Measurements from ENCODE around the gene PLBD2. TPM values are rescaled to one million over a fixed set of nuclear protein-coding genes. Genes with fewer than 3 reads are reported as not detected.

The PLBD2 gene
- total and polyA plus RNA-seq, 9 of the 15 experiments (the other 6 are each of a cell fraction or from before 2014, with no cell fraction given), result 2.4 to 37.4 (median 6.0) TPM

GRCh38 chr12:113330505-113330904 lies 27.9 kb upstream of the PLBD2 start:
- FAIRE-seq (no peak), ATAC-seq (no peak), DNase-seq (ENCODE audit: extremely low read depth in 1 of 4, low spot score in 3 of 4) (peak in 1 of 4 experiments; percentile 3)
- Histone ChIP-seq H2AFZ (ENCODE audit: low read depth, low read length) (no peak overlapping the region), H3K36me3 (ENCODE audit: control insufficient read depth, insufficient read depth, low read length) (peaks cover 58% of the 10 kb centered on the region; the same call in 2 of the 3 replicates), H3K27me3 (ENCODE audit: control insufficient read depth in 2 of 2, insufficient read depth in 2 of 2, low read length in 2 of 2) (no peaks in the 10 kb centered on the region), H3K27ac (ENCODE audit: extremely low read depth, low read depth, low read length) (no peak overlapping the region), H3K4me3 (no peak overlapping the region), H3K4me1 (replicated peaks in 1 of 2; ENCODE audit: control insufficient read depth in 2 of 2, insufficient read depth in 2 of 2, low read length in 2 of 2) (peaks cover 15 to 18% of the 10 kb centered on the region in 2 experiments), H3K9ac (ENCODE audit: insufficient read depth in 1 of 2, low read depth in 2 of 2, low read length in 2 of 2) (no peak overlapping the region), H4K20me1 (replicated peaks; ENCODE audit: control insufficient read depth, insufficient read depth, low read length) (no peaks in the 10 kb centered on the region), H3K9me3 (replicated peaks; ENCODE audit: control insufficient read depth, insufficient read depth, low read depth, low read length) (no peaks in the 10 kb centered on the region), H3K4me2 (ENCODE audit: insufficient read depth, low read length) (no peak overlapping the region), H3K79me2 (ENCODE audit: control insufficient read depth, insufficient read depth, low read length) (peaks cover 18% of the 10 kb centered on the region), H3K9me1 (ENCODE audit: control insufficient read depth, insufficient read depth, low read length) (no peaks in the 10 kb centered on the region)
- CTCF ChIA-PET (ENCODE audit: low intra/inter-chr PET ratio), result no interaction called here
- intact Hi-C loops (cut with micrococcal nuclease) (no loop called here), in situ Hi-C loops (cut with MboI) (no loop called here)
- BruUV-seq (replicated peaks), result no TSS peak
- peak; percentile 77 for TF ChIP-seq BCOR (IDR thresholded peaks at IDR 0.05)
- TF ChIP-seq RBM25 (IDR thresholded peaks at IDR 0.05; ENCODE audit: low read depth, low read length, severe bottlenecking), result peak; percentile 75
- 0 out of 4 replicates have a peak, but pooled peaks of 1 of the 2 experiments have one; percentile 24 for TF ChIP-seq KDM1A (IDR thresholded peaks at IDR 0.05)
- no peak for TF ChIP-seq TBP (optimal IDR thresholded peaks at IDR 0.05; ENCODE audit: low read depth, low read length)
- TF ChIP-seq CBX1 (IDR thresholded peaks at IDR 0.05; ENCODE audit: low read depth), result 0 out of 2 replicates have a peak, but pooled peaks have one; percentile 20
- POLR2A ChIA-PET, result interaction anchor here (0.6 kb wide), 3 partner anchors 33 to 1905 kb away, joined by 4 read pairs; no protein-coding TSS in a partner anchor
- WGBS (ENCODE audit: insufficient coverage, low coverage, missing lambda C conversion rate), result 66% methylated on average over 2 of the region's 2 CpGs

DNA sequence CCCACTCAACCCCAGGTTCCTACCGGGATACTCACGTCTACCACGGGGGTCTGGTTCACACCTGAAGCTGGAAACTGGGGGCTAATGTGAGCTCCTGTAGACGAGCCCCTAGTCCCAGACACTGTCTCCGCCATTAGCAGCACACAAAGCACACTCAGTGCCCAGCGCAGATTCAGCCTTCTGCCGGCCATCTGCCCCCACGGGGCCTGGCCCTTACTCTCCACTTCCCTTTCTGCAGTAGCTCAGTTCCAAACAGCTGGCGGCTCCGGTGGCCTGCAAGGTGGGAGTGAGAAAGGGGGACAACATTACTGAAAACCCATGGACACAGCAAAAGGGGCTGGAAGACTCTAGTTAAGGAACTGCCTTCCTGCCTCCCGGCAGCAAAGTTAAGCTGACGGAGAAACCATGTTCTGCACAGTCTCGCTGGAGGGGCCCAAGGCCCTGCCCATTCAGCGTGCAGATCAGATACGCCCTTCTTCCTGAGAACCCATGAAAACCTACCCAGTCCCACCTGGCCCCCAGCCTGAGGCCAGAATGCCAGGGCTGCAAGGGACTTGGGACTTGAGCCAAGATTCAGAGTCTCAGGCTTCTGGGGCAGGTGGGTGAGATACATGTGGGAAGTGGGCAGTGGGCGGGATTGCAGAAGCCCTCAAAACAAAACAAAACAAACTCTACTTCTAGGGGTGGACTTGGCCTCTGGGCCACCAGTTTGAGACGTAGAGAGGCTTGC lies 25.5 kb upstream of the PLBD2 start:
- no TSS peak for BruUV-seq (replicated peaks)
- H3K79me2 ChIP-seq (ENCODE audit: control insufficient read depth, insufficient read depth, low read length), result peaks cover 18% of the 10 kb centered on the region
- DNase-seq (ENCODE audit: extremely low read depth in 1 of 4, low spot score in 3 of 4) (no peak), FAIRE-seq (no peak), ATAC-seq (no peak)
- H3K9me1 ChIP-seq (ENCODE audit: control insufficient read depth, insufficient read depth, low read length), result no peaks in the 10 kb centered on the region
- no peaks in the 10 kb centered on the region for H3K9me3 ChIP-seq (replicated peaks; ENCODE audit: control insufficient read depth, insufficient read depth, low read depth, low read length)
- ChIA-PET POLR2A (interaction anchor here (0.6 to 1.0 kb wide), 2 partner anchors 33 to 148 kb away, joined by 3 read pairs; partner anchors contain the start of gene DDX54), CTCF (ENCODE audit: low intra/inter-chr PET ratio) (no interaction called here)
- peaks cover 48% of the 10 kb centered on the region; the same call in 2 of the 3 replicates for H3K36me3 ChIP-seq (ENCODE audit: control insufficient read depth, insufficient read depth, low read length)
- peak overlapping the region in 1 of 2 experiments; percentile 22; a peak in 3 of 4 replicates for H3K9ac ChIP-seq (ENCODE audit: insufficient read depth in 1 of 2, low read depth in 2 of 2, low read length in 2 of 2)
- peaks cover 22 to 24% of the 10 kb centered on the region in 2 experiments for H3K4me1 ChIP-seq (replicated peaks in 1 of 2; ENCODE audit: control insufficient read depth in 2 of 2, insufficient read depth in 2 of 2, low read length in 2 of 2)
- peak overlapping the region; percentile 95 for H3K4me2 ChIP-seq (ENCODE audit: insufficient read depth, low read length)
- 90% methylated on average over 17 of the region's 17 CpGs for WGBS (ENCODE audit: insufficient coverage, low coverage, missing lambda C conversion rate)
- no peak overlapping the region for H3K4me3 ChIP-seq
- in situ Hi-C loops (cut with MboI) (no loop called here), intact Hi-C loops (cut with micrococcal nuclease) (no loop called here)
- no peaks in the 10 kb centered on the region for H3K27me3 ChIP-seq (ENCODE audit: control insufficient read depth in 2 of 2, insufficient read depth in 2 of 2, low read length in 2 of 2)
- no peak overlapping the region for H3K27ac ChIP-seq (ENCODE audit: extremely low read depth, low read depth, low read length)
- H2AFZ ChIP-seq (ENCODE audit: low read depth, low read length), result no peak overlapping the region
- no peaks in the 10 kb centered on the region for H4K20me1 ChIP-seq (replicated peaks; ENCODE audit: control insufficient read depth, insufficient read depth, low read length)
- no peak for TF ChIP-seq ZNF384 (IDR thresholded peaks at IDR 0.05; ENCODE audit: low read depth, low read length)
- TF ChIP-seq COPS2 (conservative IDR thresholded peaks at IDR 0.05), result no peak
- no peak for TF ChIP-seq ZNF140 (CRISPR knock-in tag; IDR thresholded peaks at IDR 0.05)
- TF ChIP-seq SPI1 (IDR thresholded peaks at IDR 0.05; ENCODE audit: borderline replicate concordance, low read depth, low read length), result peak; percentile 31; the same call in 1 of the 2 replicates
- no peak for TF ChIP-seq HMG20B (CRISPR knock-in tag; IDR thresholded peaks at IDR 0.05)
- no peak for TF ChIP-seq ZNF431 (CRISPR knock-in tag; IDR thresholded peaks at IDR 0.05)
- TF ChIP-seq ZHX1 (conservative IDR thresholded peaks at IDR 0.05; ENCODE audit: low read length), result no peak
- TF ChIP-seq PCBP2 (IDR thresholded peaks at IDR 0.05; ENCODE audit: low read depth, low read length, poor library complexity, severe bottlenecking), result no peak
- TF ChIP-seq FOXK1 (CRISPR knock-in tag; IDR thresholded peaks at IDR 0.05; ENCODE audit: borderline replicate concordance), result peak; percentile 48; the same call in 1 of the 2 replicates

Data from K562 (cell line).